Measurements from ENCODE around the gene FBXO21.
"Not testable (repeated sequence)": the region's sequence is repeated elsewhere in the genome, so short reads cannot be mapped to it uniquely, and the experiment has no call there.

FBXO21 gene

DNA sequence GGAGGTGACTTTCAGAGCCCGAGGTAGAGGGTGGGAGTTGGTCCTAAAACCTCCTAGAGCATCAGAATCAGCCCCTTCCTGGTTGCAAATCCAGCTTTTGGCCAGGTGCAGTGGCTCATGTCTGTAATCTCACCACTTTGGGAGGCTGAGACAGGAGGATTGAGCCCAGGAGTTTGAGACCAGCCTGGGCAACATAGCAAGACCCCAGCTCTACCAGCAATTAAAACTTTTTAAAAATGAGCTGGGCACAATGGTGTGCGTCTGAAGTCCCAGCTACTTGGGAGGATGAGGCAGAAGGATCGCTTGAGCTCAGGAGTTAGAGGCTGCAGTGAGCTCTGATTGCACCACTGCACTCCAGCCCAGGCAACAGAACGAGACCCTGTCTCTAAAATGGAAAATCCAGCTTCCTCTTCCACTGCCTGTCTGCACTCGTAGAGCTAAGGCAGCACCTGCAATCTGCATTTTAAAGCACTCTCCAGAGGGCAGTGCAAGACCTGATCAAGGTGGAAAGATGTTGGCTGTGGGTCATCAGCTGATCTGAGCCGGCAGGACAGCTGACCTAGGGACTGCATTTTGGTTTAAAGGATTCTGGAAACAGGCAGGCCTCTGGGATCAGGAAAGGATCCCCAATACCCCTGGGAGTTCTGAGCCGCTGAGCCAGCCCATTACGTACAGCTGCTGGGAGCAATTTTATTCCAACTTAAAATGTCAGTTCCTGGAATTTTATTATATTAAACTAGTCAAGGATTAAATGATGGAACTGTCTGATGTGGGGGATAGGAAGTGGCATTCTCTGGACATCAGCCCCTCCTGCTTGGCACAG lies 89.2 kb downstream of the FBXO21 start:
- TF ChIP-seq, protein P1, sequence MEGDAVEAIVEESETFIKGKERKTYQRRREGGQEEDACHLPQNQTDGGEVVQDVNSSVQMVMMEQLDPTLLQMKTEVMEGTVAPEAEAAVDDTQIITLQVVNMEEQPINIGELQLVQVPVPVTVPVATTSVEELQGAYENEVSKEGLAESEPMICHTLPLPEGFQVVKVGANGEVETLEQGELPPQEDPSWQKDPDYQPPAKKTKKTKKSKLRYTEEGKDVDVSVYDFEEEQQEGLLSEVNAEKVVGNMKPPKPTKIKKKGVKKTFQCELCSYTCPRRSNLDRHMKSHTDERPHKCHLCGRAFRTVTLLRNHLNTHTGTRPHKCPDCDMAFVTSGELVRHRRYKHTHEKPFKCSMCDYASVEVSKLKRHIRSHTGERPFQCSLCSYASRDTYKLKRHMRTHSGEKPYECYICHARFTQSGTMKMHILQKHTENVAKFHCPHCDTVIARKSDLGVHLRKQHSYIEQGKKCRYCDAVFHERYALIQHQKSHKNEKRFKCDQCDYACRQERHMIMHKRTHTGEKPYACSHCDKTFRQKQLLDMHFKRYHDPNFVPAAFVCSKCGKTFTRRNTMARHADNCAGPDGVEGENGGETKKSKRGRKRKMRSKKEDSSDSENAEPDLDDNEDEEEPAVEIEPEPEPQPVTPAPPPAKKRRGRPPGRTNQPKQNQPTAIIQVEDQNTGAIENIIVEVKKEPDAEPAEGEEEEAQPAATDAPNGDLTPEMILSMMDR (IDR thresholded peaks at IDR 0.05; ENCODE audit: low read depth, low read length) = no peak
- H3K4me3 ChIP-seq (replicated peaks in 1 of 2; ENCODE audit: low read depth in 2 of 2, low read length in 2 of 2) = no peak overlapping the region
- no peak for DNase-seq (ENCODE audit: low read depth in 2 of 2)

DNA sequence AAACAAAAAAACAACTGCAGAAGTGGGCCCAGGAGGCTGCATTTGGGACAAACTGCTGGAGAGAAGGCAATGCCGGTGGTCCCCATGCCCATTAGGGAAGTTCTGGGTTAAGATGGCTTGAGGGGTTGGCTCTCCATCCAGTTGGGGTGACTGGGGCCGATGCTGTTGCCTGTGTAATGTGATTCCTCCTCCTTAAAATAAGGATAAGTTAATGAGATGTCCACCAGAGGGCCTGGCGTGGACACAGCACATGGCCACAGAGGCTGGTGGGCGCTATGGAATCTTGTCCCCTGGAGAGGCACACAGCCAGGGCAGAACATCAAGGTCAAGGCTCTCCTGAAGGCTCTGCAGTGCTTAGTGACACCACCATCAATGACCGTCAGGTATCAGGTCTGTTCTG lies 90.0 kb downstream of the FBXO21 start:
- H3K4me3 ChIP-seq (replicated peaks in 1 of 2; ENCODE audit: low read depth in 2 of 2, low read length in 2 of 2) = no peak overlapping the region
- TF ChIP-seq, protein P1 (IDR thresholded peaks at IDR 0.05; ENCODE audit: low read depth, low read length) = peak; percentile 37
- DNase-seq (ENCODE audit: low read depth in 2 of 2) = peak; percentile 15 to 26

GRCh38 chr12:117098361-117099217 lies 91.7 kb downstream of the FBXO21 start:
- peak overlapping the region in 1 of 2 donors; percentile 33 for H3K4me3 ChIP-seq (replicated peaks in 1 of 2; ENCODE audit: low read depth in 2 of 2, low read length in 2 of 2)
- TF ChIP-seq, protein P1 (IDR thresholded peaks at IDR 0.05; ENCODE audit: low read depth, low read length) = no peak
- DNase-seq (ENCODE audit: low read depth in 2 of 2) = no peak

DNA sequence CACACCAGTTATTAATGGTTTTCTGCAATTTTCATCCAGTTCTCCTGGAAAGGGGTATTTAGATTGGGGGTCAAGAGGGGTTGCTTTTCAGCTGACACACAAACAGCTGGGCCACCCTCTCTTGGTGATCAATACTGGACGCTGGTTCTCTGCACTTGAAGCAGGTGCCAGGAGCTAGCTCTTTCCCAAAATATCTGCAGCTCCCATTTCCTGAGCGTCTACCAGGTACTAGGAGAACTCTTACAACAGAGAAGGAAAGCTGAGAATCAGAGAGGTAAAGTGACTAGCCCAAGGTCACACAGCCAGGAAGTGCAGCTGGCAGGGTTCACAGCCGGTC lies 92.3 kb downstream of the FBXO21 start:
- no peak for DNase-seq (ENCODE audit: low read depth in 2 of 2)
- TF ChIP-seq, protein P1 (IDR thresholded peaks at IDR 0.05; ENCODE audit: low read depth, low read length) = no peak
- no peak overlapping the region for H3K4me3 ChIP-seq (replicated peaks in 1 of 2; ENCODE audit: low read depth in 2 of 2, low read length in 2 of 2)

DNA sequence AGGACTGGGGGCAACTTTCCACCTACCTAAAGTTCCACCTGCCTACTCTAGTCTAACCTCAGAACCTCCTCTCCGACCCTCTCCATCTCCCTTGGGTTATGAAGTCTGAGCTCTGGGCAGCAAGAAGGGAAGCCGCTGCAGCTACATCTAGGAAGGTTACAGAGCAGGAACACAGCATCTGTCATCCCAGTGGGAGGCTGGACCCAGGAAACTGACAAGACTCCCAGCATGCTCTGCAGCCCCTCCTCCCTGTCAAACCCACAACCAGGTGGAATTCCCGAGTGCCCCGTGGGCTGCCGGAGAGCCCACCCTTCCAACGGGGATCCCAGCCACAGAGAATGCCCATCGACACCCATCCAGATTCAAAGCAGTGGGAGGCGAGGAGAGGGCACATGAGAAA lies 93.1 kb downstream of the FBXO21 start:
- TF ChIP-seq, protein P1 (IDR thresholded peaks at IDR 0.05; ENCODE audit: low read depth, low read length) = no peak
- DNase-seq (ENCODE audit: low read depth in 2 of 2) = no peak
- H3K4me3 ChIP-seq (replicated peaks in 1 of 2; ENCODE audit: low read depth in 2 of 2, low read length in 2 of 2) = no peak overlapping the region

DNA sequence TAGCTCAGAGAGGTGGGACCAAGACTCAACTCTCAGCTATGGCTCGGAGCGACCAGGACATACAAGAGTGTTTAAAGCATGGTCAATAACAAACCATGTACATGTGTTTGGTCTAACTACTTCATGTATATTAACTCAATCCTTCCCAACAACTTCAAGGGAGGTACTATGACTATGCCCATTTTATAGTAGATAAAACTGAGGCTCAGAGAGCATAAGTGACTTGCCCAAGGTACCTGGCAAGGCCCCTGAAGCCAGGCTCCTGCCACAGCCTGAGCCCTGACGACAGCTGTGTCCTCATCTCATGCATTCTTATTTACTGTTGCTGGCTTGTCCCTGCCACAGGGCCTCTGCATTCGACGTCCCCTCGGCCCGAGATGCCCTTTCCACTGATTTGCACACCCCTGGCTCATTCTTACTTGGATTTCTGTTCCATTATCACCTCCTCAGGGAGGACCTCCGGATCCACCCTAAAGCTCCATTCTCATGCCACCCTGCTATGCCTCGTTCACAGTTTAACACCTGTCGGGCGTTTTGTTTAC lies 93.7 kb downstream of the FBXO21 start:
- TF ChIP-seq, protein P1 (IDR thresholded peaks at IDR 0.05; ENCODE audit: low read depth, low read length) = no peak
- no peak for DNase-seq (ENCODE audit: low read depth in 2 of 2)
- no peak overlapping the region for H3K4me3 ChIP-seq (replicated peaks in 1 of 2; ENCODE audit: low read depth in 2 of 2, low read length in 2 of 2)

GRCh38 chr12:117095191-117095590 lies 95.1 kb downstream of the FBXO21 start:
- H3K4me3 ChIP-seq (replicated peaks in 1 of 2; ENCODE audit: low read depth in 2 of 2, low read length in 2 of 2); DNase-seq (ENCODE audit: low read depth in 2 of 2): not testable (repeated sequence)

Data from cardiac fibroblast (primary cell).